AG04450 (cell line): Measurements from ENCODE around the gene KLK14. TPM values are rescaled to one million over a fixed set of nuclear protein-coding genes. Genes with fewer than 3 reads are reported as not detected.

ENCODE experiments used
- CTCF ChIA-PET: fragments of 300-600, 350-600 bp; formaldehyde crosslinking; extraction: SDS; loops from one replicate; lab custom pipeline; 2022; ENCODE audit warnings: antibody characterized with exemption, inconsistent platforms; lab: Charles Lee
- POLR2A ChIA-PET: fragments of 350-600 bp; formaldehyde crosslinking; extraction: SDS; loops from one replicate; lab custom pipeline; 2021; ENCODE audit warnings: antibody characterized with exemption, inconsistent platforms; lab: Yijun Ruan, JAX
- DNase-seq: peaks from one replicate; pipeline ENCODE4 v3.0.0-alpha.2; 2011; ENCODE audit warnings: low read depth, low spot score
- H3K27ac ChIP-seq: one replicate; pipeline ENCODE4 v1.5.1; 2012; ENCODE audit warnings: low read depth, low read length, control low read depth
- H3K27me3 ChIP-seq: one replicate; pipeline ENCODE4 v1.6.0; 2012; ENCODE audit warnings: low read length; ENCODE audit not compliant: control insufficient read depth, insufficient read depth
- H3K4me3 ChIP-seq: 2 replicates; pipeline ENCODE4 v1.5.1; 2011; ENCODE audit warnings: mild to moderate bottlenecking, low read depth, low read length, control low read depth
- H3K9me3 ChIP-seq: 2 replicates; pipeline ENCODE4 v1.5.1; 2012; ENCODE audit warnings: low read length; ENCODE audit not compliant: control insufficient read depth, insufficient read depth
- CTCF ChIP-seq: IDR thresholded peaks from 2 replicates; pipeline ENCODE4 v1.5.1; 2011; ENCODE audit warnings: low read depth, low read length, control low read depth, inconsistent platforms
- polyA plus RNA-seq: library from polyadenylated mRNA; depleted of rRNA; stranded (reverse); fragments of >200 nt; gene quantifications from 2 replicates; pipeline ENCODE4 v1.2.3, GENCODE V29; 2011

KLK14 gene
- polyA plus RNA-seq, 1 experiment: not detected

GRCh38 chr19:51127032-51127431 is 44.3 kb upstream of the KLK14 start:
- CTCF ChIA-PET: no interaction called here

GRCh38 chr19:51125421-51126075 is 42.9 kb upstream of the KLK14 start:
- no peak for DNase-seq
- H3K27me3 ChIP-seq: no peaks in the 10 kb centered on the region
- no peaks in the 10 kb centered on the region for H3K9me3 ChIP-seq
- H3K27ac ChIP-seq: no peak overlapping the region
- ChIA-PET POLR2A (no interaction called here), CTCF (no interaction called here)
- no peak overlapping the region for H3K4me3 ChIP-seq
- no peak for TF ChIP-seq CTCF

More at GRCh38 chr19:51127032-51127431, 44.3 kb upstream of the KLK14 start:
- H3K27me3 ChIP-seq: no peaks in the 10 kb centered on the region
- no peak overlapping the region for H3K4me3 ChIP-seq
- no peak for TF ChIP-seq CTCF
- no peak overlapping the region for H3K27ac ChIP-seq
- POLR2A ChIA-PET: no interaction called here
- no peaks in the 10 kb centered on the region for H3K9me3 ChIP-seq
- no peak for DNase-seq

- DNase-seq: no peak
- TF ChIP-seq CTCF: no peak
- ChIA-PET CTCF (no interaction called here), POLR2A (no interaction called here)
- Histone ChIP-seq H3K9me3 (no peaks in the 10 kb centered on the region), H3K4me3 (no peak within 1 kb of the TSS), H3K27ac (no peak within 1 kb of the TSS), H3K27me3 (no peaks in the 10 kb centered on the region)
Observed at GRCh38 chr19:51124729-51125128, 42.0 kb upstream of the KLK14 start, which contains the start of gene SIGLEC9. Gene SIGLEC9 (plus strand): TSS chr19:51124906. CDS start chr19:51124975, 69 bp downstream.

GRCh38 chr19:51124216-51124615 is 41.5 kb upstream of the KLK14 start:
- Histone ChIP-seq H3K9me3 (no peaks in the 10 kb centered on the region), H3K27ac (no peak overlapping the region), H3K4me3 (no peak overlapping the region), H3K27me3 (no peaks in the 10 kb centered on the region)
- ChIA-PET POLR2A (no interaction called here), CTCF (no interaction called here)
- no peak for TF ChIP-seq CTCF
- DNase-seq: no peak

GRCh38 chr19:51123802-51124201 is 41.1 kb upstream of the KLK14 start:
- no peaks in the 10 kb centered on the region for H3K9me3 ChIP-seq
- no peak for TF ChIP-seq CTCF
- POLR2A ChIA-PET: no interaction called here
- CTCF ChIA-PET: no interaction called here
- H3K27ac ChIP-seq: no peak overlapping the region
- H3K4me3 ChIP-seq: no peak overlapping the region
- DNase-seq: no peak
- no peaks in the 10 kb centered on the region for H3K27me3 ChIP-seq
